GM23338 (cell line): ENCODE measurements around the gene TLR6. TPM values are rescaled to one million over a fixed set of nuclear protein-coding genes. Genes with fewer than 3 reads are reported as not detected.

ENCODE experiments used
- ATAC-seq: fragments of 200-7000 bp; cut with Tn5 transposase; 3 replicates; pipeline ENCODE4 v1.9.1; 2020
- DNase-seq: peaks from one replicate; pipeline ENCODE4 v3.0.0-alpha.2; 2015; ENCODE audit warnings: low spot score
- H2AFZ ChIP-seq: fragments of 200-600 bp; sonication (generic); 2 replicates; pipeline ENCODE4 v1.8.0; 2016; ENCODE audit warnings: antibody characterized with exemption, mild to moderate bottlenecking, moderate library complexity
- H3F3A ChIP-seq: fragments of 200-600 bp; sonication (generic); replicated peaks from 2 replicates; pipeline ENCODE4 v1.8.0; 2017; ENCODE audit warnings: antibody characterized with exemption, mixed run types, low read depth
- H3K27ac ChIP-seq: fragments of 200-600 bp; sonication (generic); 2 replicates; pipeline ENCODE4 v1.6.1; 2016; ENCODE audit warnings: low read depth
- H3K27me3 ChIP-seq: fragments of 200-600 bp; sonication (generic); 2 replicates; pipeline ENCODE4 v1.8.0; 2016; ENCODE audit warnings: mild to moderate bottlenecking, mixed run types, moderate library complexity; ENCODE audit not compliant: insufficient read depth
- H3K36me3 ChIP-seq: fragments of 200-600 bp; sonication (generic); 2 replicates; pipeline ENCODE4 v1.8.0; 2016; ENCODE audit warnings: mild to moderate bottlenecking; ENCODE audit not compliant: insufficient read depth
- H3K4me1 ChIP-seq: fragments of 200-600 bp; sonication (generic); 2 replicates; pipeline ENCODE4 v1.8.0; 2016; ENCODE audit warnings: mild to moderate bottlenecking, moderate library complexity; ENCODE audit not compliant: insufficient read depth
- H3K4me2 ChIP-seq: fragments of 200-600 bp; sonication (generic); 2 replicates; pipeline ENCODE4 v1.7.1; 2017; ENCODE audit warnings: mixed run types
- H3K4me3 ChIP-seq: fragments of 200-600 bp; sonication (generic); 2 replicates; pipeline ENCODE4 v1.6.1; 2016; ENCODE audit warnings: mixed run types
- H3K79me2 ChIP-seq: fragments of 200-600 bp; sonication (generic); replicated peaks from 2 replicates; pipeline ENCODE4 v1.8.0; 2017; ENCODE audit warnings: mild to moderate bottlenecking; ENCODE audit not compliant: insufficient read depth
- H3K9me2 ChIP-seq: fragments of 200-600 bp; sonication (generic); 2 replicates; pipeline ENCODE4 v1.8.0; 2017; ENCODE audit not compliant: insufficient read depth
- H4K20me1 ChIP-seq: fragments of 200-600 bp; sonication (generic); replicated peaks from 2 replicates; pipeline ENCODE4 v1.8.0; 2017; ENCODE audit warnings: mild to moderate bottlenecking; ENCODE audit not compliant: insufficient read depth
- H3K27ac Mint-ChIP-seq: 2 replicates; pipeline ENCODE4 v1.8.0; 2020; ENCODE audit warnings: inconsistent platforms, mild to moderate bottlenecking, moderate library complexity, mixed read lengths
- H3K27me3 Mint-ChIP-seq: 3 replicates; pipeline ENCODE4 v1.8.0; 2022; ENCODE audit warnings: low read depth, mild to moderate bottlenecking, moderate library complexity, mixed read lengths, inconsistent platforms; ENCODE audit not compliant: insufficient read depth, poor library complexity
- H3K36me3 Mint-ChIP-seq: 3 replicates; pipeline ENCODE4 v1.8.0; 2021; ENCODE audit warnings: low read depth, mild to moderate bottlenecking, inconsistent platforms, moderate library complexity, mixed read lengths
- H3K4me1 Mint-ChIP-seq: 3 replicates; pipeline ENCODE4 v1.8.0; 2020; ENCODE audit warnings: mild to moderate bottlenecking, inconsistent platforms, mixed read lengths
- H3K4me3 Mint-ChIP-seq: 3 replicates; pipeline ENCODE4 v1.8.0; 2021; ENCODE audit warnings: moderate library complexity, mild to moderate bottlenecking, inconsistent platforms, mixed read lengths
- H3K9me3 Mint-ChIP-seq: 3 replicates; pipeline ENCODE4 v1.8.0; 2020; ENCODE audit warnings: moderate library complexity, mild to moderate bottlenecking, inconsistent platforms, mixed read lengths
- CREB1 ChIP-seq: fragments of 250-450 bp; sonication (Bioruptor Pico); IDR thresholded peaks from 2 replicates; pipeline ENCODE4 v1.5.0; 2020; ENCODE audit warnings: low read depth, mild to moderate bottlenecking, moderate library complexity
- CTCF ChIP-seq, 2 experiments: fragments of 200-600 bp in 1 of 2; sonication (generic) in 1 of 2; conservative IDR thresholded peaks; 2 replicates each; pipeline versions ENCODE4 v1.5.1 to v1.6.1; 2016 to 2017; ENCODE audit warnings: antibody characterized with exemption in 2 of 2, low read depth in 2 of 2, mild to moderate bottlenecking in 2 of 2, moderate library complexity in 1 of 2
- NANOG ChIP-seq: IDR thresholded peaks from 2 replicates; pipeline ENCODE4 v1.6.1; 2016; ENCODE audit warnings: antibody characterized with exemption, borderline replicate concordance
- ZNF462 ChIP-seq: fragments of 250-450 bp; sonication (Bioruptor Pico); IDR thresholded peaks from 2 replicates; pipeline ENCODE4 v1.5.0; 2020; ENCODE audit warnings: mild to moderate bottlenecking, moderate library complexity
- polyA plus RNA-seq: library from polyadenylated mRNA; unstranded; fragments of >200 nt; fragmentation: Nextera tagmentation; extraction: Ambion mirVana; gene quantifications from 2 replicates; pipeline ENCODE4 v1.2.1, GENCODE V29; 2016
- total RNA-seq: library from RNA; depleted of rRNA; stranded (reverse); fragments of >200 nt; shearing (Covaris generic); gene quantifications from 2 replicates; pipeline ENCODE4 v1.2.3, GENCODE V29; 2014

The TLR6 gene
- total and polyA plus RNA-seq, 2 experiments from 2014 or later: 0.14 TPM; not detected in 1

- H3K27me3 Mint-ChIP-seq: peaks cover 5% of the 10 kb centered on the region
- H3K27ac Mint-ChIP-seq: no peak overlapping the region
- H3F3A ChIP-seq: no peaks in the 10 kb centered on the region
- no peaks in the 10 kb centered on the region for H3K27me3 ChIP-seq
- H3K36me3 Mint-ChIP-seq: no peaks in the 10 kb centered on the region
- no peak overlapping the region for H3K4me3 Mint-ChIP-seq
- H3K9me2 ChIP-seq: no peaks in the 10 kb centered on the region; the same call in 1 of the 2 replicates
- no peaks in the 10 kb centered on the region for H3K79me2 ChIP-seq
- H3K4me2 ChIP-seq: no peak overlapping the region
- H3K4me1 ChIP-seq: peaks cover 4% of the 10 kb centered on the region; the same call in 1 of the 2 replicates
- H3K4me1 Mint-ChIP-seq: peaks cover 8% of the 10 kb centered on the region
- H3K4me3 ChIP-seq: no peak overlapping the region
- DNase-seq: peak; percentile 21
- H4K20me1 ChIP-seq: no peaks in the 10 kb centered on the region
- no peaks in the 10 kb centered on the region for H3K36me3 ChIP-seq
- no peak for ATAC-seq
- H2AFZ ChIP-seq: no peak overlapping the region
- no peak for TF ChIP-seq ZNF462
- no peak overlapping the region for H3K27ac ChIP-seq
- no peaks in the 10 kb centered on the region for H3K9me3 Mint-ChIP-seq
Measured at GRCh38 chr4:38873290-38873944, 16.8 kb upstream of the TLR6 start.

- no peak overlapping the region for H3K4me3 ChIP-seq
- ATAC-seq: no peak
- no peaks in the 10 kb centered on the region for H3K79me2 ChIP-seq
- no peak overlapping the region for H3K4me2 ChIP-seq
- Mint-ChIP-seq H3K4me1 (peaks cover 11% of the 10 kb centered on the region), H3K36me3 (no peaks in the 10 kb centered on the region), H3K4me3 (no peak overlapping the region), H3K9me3 (no peaks in the 10 kb centered on the region), H3K27me3 (peaks cover 7% of the 10 kb centered on the region), H3K27ac (no peak overlapping the region)
- no peaks in the 10 kb centered on the region for H3K36me3 ChIP-seq
- no peaks in the 10 kb centered on the region for H3K27me3 ChIP-seq
- DNase-seq: no peak
- no peaks in the 10 kb centered on the region; the same call in 1 of the 2 replicates for H3K9me2 ChIP-seq
- H3F3A ChIP-seq: no peaks in the 10 kb centered on the region
- no peak overlapping the region for H3K27ac ChIP-seq
- no peaks in the 10 kb centered on the region for H4K20me1 ChIP-seq
- peaks cover 6% of the 10 kb centered on the region; the same call in 1 of the 2 replicates for H3K4me1 ChIP-seq
- H2AFZ ChIP-seq: no peak overlapping the region
- TF ChIP-seq CREB1 (CRISPR knock-in tag): no peak
- TF ChIP-seq NANOG: no peak
- TF ChIP-seq CTCF (conservative IDR thresholded peaks at IDR 0.05; ENCODE audit: low read depth in 2 of 2): no peak
Measured at GRCh38 chr4:38872620-38873019, 16.0 kb upstream of the TLR6 start.
